ENCODE measurements around the gene ACOT12.
"Not testable (repeated sequence)": the region's sequence is repeated elsewhere in the genome, so short reads cannot be mapped to it uniquely, and the experiment has no call there.

The ACOT12 gene

GRCh38 chr5:81398741-81399140 lies 4.8 kb upstream of the ACOT12 start:
- DNase-seq: no peak

GRCh38 chr5:81397176-81397575 lies 3.2 kb upstream of the ACOT12 start:
- DNase-seq: no peak

- DNase-seq: no peak
Measured at GRCh38 chr5:81395262-81395661, 1.3 kb upstream of the ACOT12 start.

GRCh38 chr5:81393430-81393782 lies 528 bp downstream of the ACOT12 start:
- DNase-seq: no peak

GRCh38 chr5:81389025-81389424 lies 4.9 kb downstream of the ACOT12 start:
- DNase-seq: no peak

- DNase-seq: no peak
Measured at GRCh38 chr5:81388169-81388568, 5.8 kb downstream of the ACOT12 start.

- DNase-seq: no peak
Measured at GRCh38 chr5:81383867-81384266, 10.1 kb downstream of the ACOT12 start.

- DNase-seq: no peak
Measured at GRCh38 chr5:81371354-81371876, 22.5 kb downstream of the ACOT12 start.

GRCh38 chr5:81370912-81371311 lies 23.0 kb downstream of the ACOT12 start:
- no peak for DNase-seq

- no peak for DNase-seq
Measured at GRCh38 chr5:81365541-81365940, 28.4 kb downstream of the ACOT12 start.

- no peak for DNase-seq
Measured at GRCh38 chr5:81363093-81363871, 30.7 kb downstream of the ACOT12 start.

- no peak for DNase-seq
Measured at GRCh38 chr5:81361600-81361999, 32.3 kb downstream of the ACOT12 start.

- DNase-seq: no peak
Measured at GRCh38 chr5:81360640-81361039, 33.3 kb downstream of the ACOT12 start.

- no peak for DNase-seq
Measured at GRCh38 chr5:81359881-81360280, 34.1 kb downstream of the ACOT12 start.

GRCh38 chr5:81359108-81359507 lies 34.8 kb downstream of the ACOT12 start:
- no peak for DNase-seq

- DNase-seq: no peak
Measured at GRCh38 chr5:81355291-81356251, 38.4 kb downstream of the ACOT12 start.

GRCh38 chr5:81354093-81354492 lies 39.8 kb downstream of the ACOT12 start:
- no peak for DNase-seq

- DNase-seq: no peak
Measured at GRCh38 chr5:81353189-81353588, 40.7 kb downstream of the ACOT12 start.

- DNase-seq: no peak
Measured at GRCh38 chr5:81350507-81350906, 43.4 kb downstream of the ACOT12 start.

GRCh38 chr5:81349161-81349560 lies 44.8 kb downstream of the ACOT12 start:
- no peak for DNase-seq

GRCh38 chr5:81345411-81346003 lies 48.4 kb downstream of the ACOT12 start:
- no peak for DNase-seq

GRCh38 chr5:81344736-81345135 lies 49.2 kb downstream of the ACOT12 start:
- DNase-seq: no peak

- DNase-seq: not testable (repeated sequence)
Measured at GRCh38 chr5:81338213-81338612, 55.7 kb downstream of the ACOT12 start.

All from T-helper 9 cell (primary cell).